Progenitor cell of endocrine pancreas (in vitro differentiated cells): ENCODE results near the gene TNK2. TPM values are rescaled to one million over a fixed set of nuclear protein-coding genes. Genes with fewer than 3 reads are reported as not detected.
"Not testable (repeated sequence)": the region's sequence is repeated elsewhere in the genome, so short reads cannot be mapped to it uniquely, and the experiment has no call there.

Experiments
- DNase-seq: peaks from one replicate; pipeline ENCODE4 v3.0.0; 2021; ENCODE audit warnings: low spot score; ENCODE audit not compliant: unreplicated experiment
- H3K27ac Mint-ChIP-seq: 2 replicates; pipeline ENCODE4 v1.8.0; 2021; ENCODE audit warnings: mild to moderate bottlenecking, moderate library complexity, mixed read lengths
- H3K27me3 Mint-ChIP-seq: 2 replicates; pipeline ENCODE4 v1.8.0; 2021; ENCODE audit warnings: mixed read lengths
- H3K36me3 Mint-ChIP-seq: 2 replicates; pipeline ENCODE4 v1.8.0; 2022; ENCODE audit warnings: mixed read lengths; ENCODE audit not compliant: insufficient read depth
- H3K4me1 Mint-ChIP-seq: 2 replicates; pipeline ENCODE4 v1.8.0; 2021; ENCODE audit warnings: low read depth, mixed read lengths
- H3K4me3 Mint-ChIP-seq: 2 replicates; pipeline ENCODE4 v1.8.0; 2021; ENCODE audit warnings: low read depth, mild to moderate bottlenecking, moderate library complexity, mixed read lengths
- H3K9me3 Mint-ChIP-seq: 2 replicates; pipeline ENCODE4 v1.8.0; 2021; ENCODE audit warnings: low read depth, mixed read lengths
- CTCF ChIP-seq: fragments of 200-600 bp; sonication (generic); IDR thresholded peaks from one replicate; pipeline ENCODE4 v1.5.0; 2021; ENCODE audit warnings: antibody characterized with exemption, mild to moderate bottlenecking; ENCODE audit not compliant: unreplicated experiment
- total RNA-seq: library from RNA; stranded (reverse); gene quantifications from 2 replicates; pipeline ENCODE4 v1.2.1, GENCODE V29; 2021

TNK2 gene
- total RNA-seq, 1 donor from 2014 or later = 73.6 TPM

GRCh38 chr3:195903950-195904290, 4.4 kb downstream of the TNK2 start:
- TF ChIP-seq CTCF = no peak
- Mint-ChIP-seq H3K27ac (no peak overlapping the region), H3K9me3 (no peaks in the 10 kb centered on the region), H3K27me3 (no peaks in the 10 kb centered on the region), H3K4me1 (peaks cover 26% of the 10 kb centered on the region), H3K4me3 (no peak overlapping the region), H3K36me3 (peaks cover 3% of the 10 kb centered on the region)
- no peak for DNase-seq

GRCh38 chr3:195902634-195903033, 5.7 kb downstream of the TNK2 start:
- not testable (repeated sequence) for H3K4me3 Mint-ChIP-seq, H3K9me3 Mint-ChIP-seq, H3K36me3 Mint-ChIP-seq, DNase-seq, H3K27me3 Mint-ChIP-seq, H3K27ac Mint-ChIP-seq
- H3K4me1 Mint-ChIP-seq = peaks cover 27% of the 10 kb centered on the region

GRCh38 chr3:195901836-195902585, 6.3 kb downstream of the TNK2 start:
- not testable (repeated sequence) for H3K27ac Mint-ChIP-seq, H3K36me3 Mint-ChIP-seq, H3K27me3 Mint-ChIP-seq, H3K9me3 Mint-ChIP-seq, DNase-seq, H3K4me3 Mint-ChIP-seq
- peaks cover 26% of the 10 kb centered on the region for H3K4me1 Mint-ChIP-seq

GRCh38 chr3:195900436-195901355, 7.7 kb downstream of the TNK2 start:
- Mint-ChIP-seq H3K4me1 (peaks cover 19% of the 10 kb centered on the region), H3K4me3 (no peak overlapping the region), H3K9me3 (no peaks in the 10 kb centered on the region), H3K27ac (no peak overlapping the region), H3K27me3 (no peaks in the 10 kb centered on the region), H3K36me3 (peaks cover 1% of the 10 kb centered on the region)
- DNase-seq = no peak
- no peak for TF ChIP-seq CTCF

- no peaks in the 10 kb centered on the region for H3K27me3 Mint-ChIP-seq
- no peak for TF ChIP-seq CTCF
- no peak for DNase-seq
- no peak overlapping the region for H3K27ac Mint-ChIP-seq
- no peaks in the 10 kb centered on the region for H3K36me3 Mint-ChIP-seq
- H3K9me3 Mint-ChIP-seq = no peaks in the 10 kb centered on the region
- peaks cover 15% of the 10 kb centered on the region for H3K4me1 Mint-ChIP-seq
- H3K4me3 Mint-ChIP-seq = no peak overlapping the region
These were observed 8.5 kb downstream of the TNK2 start for GRCh38 chr3:195899701-195900435.

GRCh38 chr3:195897853-195898415, 10.4 kb downstream of the TNK2 start:
- Mint-ChIP-seq H3K27ac (no peak overlapping the region), H3K4me1 (peaks cover 19% of the 10 kb centered on the region), H3K9me3 (no peaks in the 10 kb centered on the region), H3K36me3 (no peaks in the 10 kb centered on the region), H3K4me3 (no peak overlapping the region), H3K27me3 (no peaks in the 10 kb centered on the region)
- no peak for DNase-seq
- peak; percentile 29 for TF ChIP-seq CTCF
